ENCODE results near the gene KBTBD12.

- TF ChIP-seq POLR2A (IDR thresholded peaks at IDR 0.05; ENCODE audit: low read depth, low read length) (no peak), TAF1 (IDR thresholded peaks at IDR 0.05; ENCODE audit: borderline replicate concordance, low read depth, low read length) (no peak)
Observed at GRCh38 chr3:127886956-127887231, 28.1 kb upstream of the KBTBD12 start.

Data from GM12892 (cell line).